Colon (tissue), 2 donors: ENCODE measurements around the gene ST7.
"Not testable (repeated sequence)": the region's sequence is repeated elsewhere in the genome, so short reads cannot be mapped to it uniquely, and the experiment has no call there.

Source experiments
- FAIRE-seq: peaks from 2 replicates; lab custom pipeline; 2012; peaks lifted over from hg19 to GRCh38; lab: Jason Lieb, UNC
- donor health status: control.
- donor health status: control.

ST7 gene

GRCh38 chr7:117229350-117229749, 276.0 kb downstream of the ST7 start:
- FAIRE-seq, result no peak

- no peak for FAIRE-seq
Observed at GRCh38 chr7:117230276-117231046, 277.2 kb downstream of the ST7 start.

- FAIRE-seq, result no peak
Observed at GRCh38 chr7:117231047-117231359, 277.7 kb downstream of the ST7 start.

GRCh38 chr7:117237646-117238045, 284.3 kb downstream of the ST7 start:
- no peak for FAIRE-seq

GRCh38 chr7:117238472-117238871, 285.2 kb downstream of the ST7 start:
- FAIRE-seq, result no peak

- FAIRE-seq, result no peak
Observed at GRCh38 chr7:117238937-117239336, 285.6 kb downstream of the ST7 start.

- no peak for FAIRE-seq
Observed at GRCh38 chr7:117241088-117241487, 287.8 kb downstream of the ST7 start.

GRCh38 chr7:117243390-117243789, 290.1 kb downstream of the ST7 start:
- FAIRE-seq, result no peak

- FAIRE-seq, result not testable (repeated sequence)
Observed at GRCh38 chr7:117245703-117246102, 292.4 kb downstream of the ST7 start.

GRCh38 chr7:117247809-117248208, 294.5 kb downstream of the ST7 start:
- no peak for FAIRE-seq

- FAIRE-seq, result no peak
Observed at GRCh38 chr7:117248829-117249228, 295.5 kb downstream of the ST7 start.

GRCh38 chr7:117249696-117250095, 296.4 kb downstream of the ST7 start:
- no peak for FAIRE-seq

- no peak for FAIRE-seq
Observed at GRCh38 chr7:117250245-117250644, 296.9 kb downstream of the ST7 start.

- FAIRE-seq, result no peak
Observed at GRCh38 chr7:117250801-117251200, 297.5 kb downstream of the ST7 start.

- no peak for FAIRE-seq
Observed at GRCh38 chr7:117251687-117252086, 298.4 kb downstream of the ST7 start.

GRCh38 chr7:117259615-117260014, 306.3 kb downstream of the ST7 start:
- FAIRE-seq, result no peak

- FAIRE-seq, result no peak
Observed at GRCh38 chr7:117262546-117262945, 309.2 kb downstream of the ST7 start.

- no peak for FAIRE-seq
Observed at GRCh38 chr7:117264716-117265115, 311.4 kb downstream of the ST7 start.

- no peak for FAIRE-seq
Observed at GRCh38 chr7:117269417-117269816, 316.1 kb downstream of the ST7 start.

- no peak for FAIRE-seq
Observed at GRCh38 chr7:117269886-117270285, 316.6 kb downstream of the ST7 start.

- FAIRE-seq, result no peak
Observed at GRCh38 chr7:117270371-117270770, 317.1 kb downstream of the ST7 start.

GRCh38 chr7:117271566-117271965, 318.3 kb downstream of the ST7 start:
- no peak for FAIRE-seq

GRCh38 chr7:117272017-117272759, 318.9 kb downstream of the ST7 start:
- FAIRE-seq, result no peak

- FAIRE-seq, result no peak
Observed at GRCh38 chr7:117273325-117273724, 320.0 kb downstream of the ST7 start.
